T-helper 2 cell treated with Interferon-gamma antibody and Interleukin-4, amounts not matched to agents 5 μg/mL and 100 μg/mL, for 36 hours (primary cell): ENCODE measurements around the gene DRC7.
"Not testable (repeated sequence)": the region's sequence is repeated elsewhere in the genome, so short reads cannot be mapped to it uniquely, and the experiment has no call there.

Source experiments
- DNase-seq: peaks from one replicate; pipeline ENCODE4 v3.0.0; 2021; ENCODE audit warnings: low spot score
- H3K27ac Mint-ChIP-seq: one replicate; pipeline ENCODE4 v1.8.0; 2021; ENCODE audit warnings: mild to moderate bottlenecking, mixed read lengths
- H3K27me3 Mint-ChIP-seq: one replicate; pipeline ENCODE4 v1.8.0; 2021; ENCODE audit warnings: low read depth, mixed read lengths
- H3K36me3 Mint-ChIP-seq: one replicate; pipeline ENCODE4 v1.8.0; 2021; ENCODE audit warnings: low read depth, mixed read lengths
- H3K4me1 Mint-ChIP-seq: one replicate; pipeline ENCODE4 v1.8.0; 2021; ENCODE audit warnings: low read depth, mixed read lengths
- H3K4me3 Mint-ChIP-seq: one replicate; pipeline ENCODE4 v1.8.0; 2022; ENCODE audit warnings: mild to moderate bottlenecking, moderate library complexity, mixed read lengths
- H3K9me3 Mint-ChIP-seq: one replicate; pipeline ENCODE4 v1.8.0; 2021; ENCODE audit warnings: mixed read lengths

The DRC7 gene

DNA sequence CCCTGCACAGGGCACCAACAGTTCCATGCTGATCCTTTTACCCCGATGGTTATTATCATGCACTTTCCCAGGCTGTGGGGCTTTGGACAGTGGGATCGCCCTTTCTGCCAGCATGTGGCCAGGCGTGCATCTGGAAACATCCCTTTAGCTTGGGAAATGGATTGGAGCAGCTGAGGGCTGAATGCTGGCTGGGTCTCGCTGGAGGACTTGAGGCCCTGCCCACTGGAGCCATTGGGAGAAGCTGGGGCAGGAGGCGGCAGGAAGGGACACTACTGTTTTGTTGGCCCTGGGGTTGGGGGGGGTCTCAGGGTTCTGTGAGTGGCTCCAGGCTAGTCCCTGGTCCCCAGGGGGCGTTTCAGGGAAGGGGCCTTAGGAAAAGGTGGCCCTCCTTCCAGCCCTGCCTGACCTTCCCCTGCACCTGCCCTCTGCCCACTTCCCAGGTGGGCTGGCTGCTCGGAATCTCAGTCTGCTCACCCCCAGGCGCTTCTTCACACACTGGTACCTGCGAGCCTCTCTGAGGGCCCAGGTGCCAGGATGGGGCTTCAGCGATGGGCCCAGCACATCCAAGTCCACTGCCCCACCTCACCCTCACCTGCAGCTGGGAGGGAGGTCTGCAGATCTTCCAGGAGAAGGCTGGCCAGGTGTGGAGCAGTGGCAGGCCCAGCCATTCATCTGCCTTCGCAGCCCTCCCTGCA, 28.1 kb upstream of the DRC7 start:
- Mint-ChIP-seq H3K4me1 (no peaks in the 10 kb centered on the region), H3K36me3 (no peaks in the 10 kb centered on the region), H3K4me3 (no peak overlapping the region), H3K9me3 (no peaks in the 10 kb centered on the region), H3K27me3 (peaks cover 9% of the 10 kb centered on the region), H3K27ac (no peak overlapping the region)
- DNase-seq = no peak

DNA sequence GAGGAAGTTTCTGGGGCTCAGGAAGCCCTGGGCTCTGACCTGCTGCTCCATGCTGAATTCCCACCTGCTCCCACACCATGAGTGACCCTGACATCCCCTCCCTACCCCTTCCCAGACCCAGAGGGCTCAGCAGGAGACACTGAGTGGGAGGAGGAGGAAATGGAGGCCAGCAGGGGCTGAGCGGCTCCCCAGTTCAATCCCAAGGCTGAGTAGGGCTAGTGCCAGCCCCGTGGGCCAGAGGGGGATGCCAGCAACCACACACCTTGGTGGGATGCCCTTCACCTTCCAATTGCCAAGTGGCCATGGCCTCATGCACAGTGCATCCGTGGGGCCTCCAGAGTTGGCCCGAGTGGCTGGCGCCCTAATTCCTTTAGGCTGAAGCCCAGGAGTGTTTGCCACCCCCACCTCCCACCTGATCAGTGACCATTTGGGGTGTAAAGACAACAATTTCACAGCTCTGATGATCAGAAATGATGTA, 27.5 kb upstream of the DRC7 start:
- Mint-ChIP-seq H3K27me3 (peaks cover 12% of the 10 kb centered on the region), H3K4me1 (no peaks in the 10 kb centered on the region), H3K4me3 (no peak overlapping the region), H3K27ac (no peak overlapping the region), H3K9me3 (no peaks in the 10 kb centered on the region), H3K36me3 (no peaks in the 10 kb centered on the region)
- DNase-seq = no peak

DNA sequence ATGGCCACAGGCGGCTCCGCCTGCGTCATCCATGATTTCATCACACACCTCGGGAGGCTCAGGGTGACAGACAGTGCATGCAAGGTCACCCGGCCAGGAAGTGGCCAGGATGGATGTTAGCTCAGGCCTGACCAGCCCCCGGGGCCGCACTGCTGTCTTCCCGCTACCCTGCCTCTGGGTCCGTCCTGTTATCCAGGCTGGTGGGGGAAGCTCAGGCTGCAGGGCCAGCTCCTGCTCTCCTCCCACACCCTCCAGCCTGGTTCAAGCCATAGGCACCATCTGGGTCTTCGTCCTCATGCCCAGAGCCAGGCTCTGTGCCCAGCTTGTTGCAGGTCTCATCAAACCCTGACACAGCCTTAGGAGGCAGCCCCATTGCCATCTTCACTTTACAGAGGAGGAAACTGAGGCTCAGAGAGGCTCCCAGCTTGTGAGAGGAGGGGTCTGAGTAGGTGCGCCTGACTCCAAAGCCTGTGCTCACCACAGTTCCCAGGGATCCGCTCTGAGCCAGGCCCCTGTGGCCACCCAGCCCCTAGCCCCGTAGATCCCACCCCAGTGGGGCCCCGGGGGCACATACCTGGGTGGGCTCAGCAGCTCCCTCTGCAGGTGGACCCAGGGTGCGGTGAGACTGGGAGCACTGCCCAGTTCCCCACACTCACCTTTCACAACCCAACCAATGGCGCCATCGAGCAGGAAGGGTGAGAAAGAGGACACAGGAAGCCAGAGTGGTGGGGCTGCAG, 26.9 kb upstream of the DRC7 start:
- Mint-ChIP-seq H3K27me3 (peaks cover 14% of the 10 kb centered on the region), H3K36me3 (no peaks in the 10 kb centered on the region), H3K27ac (no peak overlapping the region), H3K4me1 (no peaks in the 10 kb centered on the region), H3K4me3 (no peak overlapping the region), H3K9me3 (no peaks in the 10 kb centered on the region)
- DNase-seq = no peak

- H3K4me3 Mint-ChIP-seq = no peak within 1 kb of the TSS
- no peak for DNase-seq
- no peaks in the 10 kb centered on the region for H3K9me3 Mint-ChIP-seq
- H3K4me1 Mint-ChIP-seq = no peaks in the 10 kb centered on the region
- no peak within 1 kb of the TSS for H3K27ac Mint-ChIP-seq
- H3K27me3 Mint-ChIP-seq = peaks cover 18% of the 10 kb centered on the region
- no peaks in the 10 kb centered on the region for H3K36me3 Mint-ChIP-seq
Observed at GRCh38 chr16:57668263-57668571, 26.4 kb upstream of the DRC7 start, which contains the start of gene ADGRG3. ADGRG3 (plus strand) TSS chr16:57668306; CDS start chr16:57668348, 42 bp downstream.

GRCh38 chr16:57668630-57669475, 25.8 kb upstream of the DRC7 start:
- H3K4me3 Mint-ChIP-seq = no peak overlapping the region
- no peak overlapping the region for H3K27ac Mint-ChIP-seq
- no peaks in the 10 kb centered on the region for H3K4me1 Mint-ChIP-seq
- H3K9me3 Mint-ChIP-seq = no peaks in the 10 kb centered on the region
- H3K36me3 Mint-ChIP-seq = no peaks in the 10 kb centered on the region
- DNase-seq = no peak
- peaks cover 22% of the 10 kb centered on the region for H3K27me3 Mint-ChIP-seq

DNA sequence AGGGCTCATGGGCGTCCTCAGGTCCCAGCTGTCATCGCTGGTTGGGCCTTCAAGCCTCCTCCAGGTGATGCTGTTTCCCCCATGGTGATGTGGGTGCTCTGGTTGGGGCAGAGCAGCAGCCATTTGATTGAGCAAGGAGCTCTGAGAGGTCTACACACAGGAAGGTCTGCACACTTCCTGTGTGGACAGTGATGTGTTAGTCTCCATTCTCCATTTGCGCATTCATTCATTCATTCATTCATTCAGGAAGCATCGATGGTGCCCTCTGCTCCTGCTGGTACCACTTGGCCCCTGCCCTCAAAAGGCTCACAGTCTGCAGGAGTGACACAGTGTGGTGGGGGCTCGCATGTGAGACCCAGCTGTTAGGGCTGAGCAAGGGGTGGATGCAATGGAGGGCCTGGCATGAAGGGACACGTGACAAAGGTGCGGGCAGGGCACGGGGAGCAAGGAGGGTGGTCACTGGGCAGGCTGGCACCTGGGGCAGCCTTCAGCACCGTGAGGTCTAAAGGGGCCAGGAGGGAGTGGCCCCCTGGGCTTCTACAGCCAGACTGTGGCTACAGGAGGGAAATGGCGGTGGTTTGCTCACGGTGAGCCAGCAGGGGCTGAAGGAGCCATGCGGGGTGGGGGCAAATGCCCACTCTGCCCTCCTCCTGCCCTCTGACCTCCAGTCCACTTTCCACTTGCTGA, 25.0 kb upstream of the DRC7 start:
- Mint-ChIP-seq H3K4me3 (no peak overlapping the region), H3K9me3 (no peaks in the 10 kb centered on the region), H3K36me3 (no peaks in the 10 kb centered on the region), H3K27me3 (peaks cover 24% of the 10 kb centered on the region), H3K27ac (no peak overlapping the region), H3K4me1 (no peaks in the 10 kb centered on the region)
- no peak for DNase-seq

DNA sequence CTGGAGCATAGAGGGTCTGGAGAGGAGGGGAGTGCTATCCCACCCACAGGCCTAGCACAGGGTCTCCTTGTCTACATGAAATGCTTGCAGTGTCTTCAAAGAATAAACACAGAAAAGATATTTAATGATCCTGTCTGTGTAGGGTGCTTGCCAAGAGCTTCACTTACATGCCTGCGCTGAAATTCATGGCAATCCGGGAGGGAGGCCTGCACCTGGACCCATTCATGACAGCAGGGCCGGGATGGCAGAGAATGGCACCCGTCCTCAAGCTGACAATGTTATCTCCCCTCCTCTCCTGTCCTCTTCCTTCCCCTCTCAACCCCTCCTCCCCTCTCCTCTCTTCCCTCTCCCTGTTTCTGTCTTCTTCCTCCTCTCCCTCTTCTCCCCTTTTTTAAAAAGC, 24.4 kb upstream of the DRC7 start:
- H3K27me3 Mint-ChIP-seq = peaks cover 24% of the 10 kb centered on the region
- H3K4me3 Mint-ChIP-seq = no peak overlapping the region
- no peak for DNase-seq
- no peaks in the 10 kb centered on the region for H3K4me1 Mint-ChIP-seq
- no peaks in the 10 kb centered on the region for H3K36me3 Mint-ChIP-seq
- no peaks in the 10 kb centered on the region for H3K9me3 Mint-ChIP-seq
- H3K27ac Mint-ChIP-seq = no peak overlapping the region

GRCh38 chr16:57671451-57671850, 23.2 kb upstream of the DRC7 start:
- DNase-seq, H3K27ac Mint-ChIP-seq, H3K36me3 Mint-ChIP-seq, H3K4me1 Mint-ChIP-seq, H3K4me3 Mint-ChIP-seq, H3K9me3 Mint-ChIP-seq: not testable (repeated sequence)
- H3K27me3 Mint-ChIP-seq = peaks cover 24% of the 10 kb centered on the region

DNA sequence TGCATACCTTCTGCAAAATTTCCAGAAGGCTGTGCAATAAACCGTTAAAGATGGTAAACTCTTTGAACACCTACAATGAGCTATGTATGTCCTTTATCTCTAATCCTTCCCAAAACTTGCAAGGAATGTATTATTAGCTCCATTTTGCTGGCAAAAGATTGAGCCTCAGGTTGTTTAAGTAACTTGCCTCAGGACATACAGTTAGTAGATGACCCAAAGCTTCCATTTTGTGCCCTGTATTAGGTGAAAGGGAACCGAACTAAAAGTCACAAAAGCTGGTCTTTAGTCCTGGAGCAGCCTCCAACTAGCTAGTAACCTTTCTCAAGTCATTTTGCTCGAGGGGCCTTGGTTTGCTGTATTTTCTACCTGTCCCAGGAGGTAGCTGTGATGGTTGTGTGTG, 22.2 kb upstream of the DRC7 start:
- no peaks in the 10 kb centered on the region for H3K4me1 Mint-ChIP-seq
- H3K36me3 Mint-ChIP-seq = no peaks in the 10 kb centered on the region
- no peak for DNase-seq
- no peak overlapping the region for H3K27ac Mint-ChIP-seq
- no peaks in the 10 kb centered on the region for H3K9me3 Mint-ChIP-seq
- peaks cover 28% of the 10 kb centered on the region for H3K27me3 Mint-ChIP-seq
- no peak overlapping the region for H3K4me3 Mint-ChIP-seq

DNA sequence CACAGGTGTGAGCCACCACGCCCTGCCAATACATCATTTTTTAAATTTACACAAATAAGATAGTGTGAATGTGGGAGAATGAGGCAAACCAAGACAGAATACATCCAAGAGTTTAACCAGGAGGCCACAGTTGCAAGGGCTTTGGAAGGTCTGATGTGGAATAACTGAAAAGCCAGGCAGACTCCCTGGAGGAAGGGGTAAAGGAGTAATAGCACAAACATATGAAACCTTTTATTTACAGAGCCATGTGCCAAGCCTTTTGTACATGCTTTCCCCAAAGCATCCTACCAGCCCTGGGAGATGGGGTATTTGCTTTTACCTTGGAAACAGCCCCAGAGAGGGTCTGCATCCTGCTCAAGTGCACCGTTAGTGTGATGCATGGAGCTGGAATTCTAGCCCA, 21.8 kb upstream of the DRC7 start:
- Mint-ChIP-seq H3K27me3 (peaks cover 30% of the 10 kb centered on the region), H3K27ac (no peak overlapping the region)

GRCh38 chr16:57675741-57676551, 18.7 kb upstream of the DRC7 start:
- H3K27ac Mint-ChIP-seq = no peak overlapping the region
- no peaks in the 10 kb centered on the region for H3K9me3 Mint-ChIP-seq
- no peak overlapping the region for H3K4me3 Mint-ChIP-seq
- peaks cover 23% of the 10 kb centered on the region for H3K27me3 Mint-ChIP-seq
- DNase-seq = no peak
- H3K4me1 Mint-ChIP-seq = no peaks in the 10 kb centered on the region
- H3K36me3 Mint-ChIP-seq = no peaks in the 10 kb centered on the region

More for the DNA sequence above, 21.8 kb upstream of the DRC7 start:
- Mint-ChIP-seq H3K9me3 (no peaks in the 10 kb centered on the region), H3K36me3 (no peaks in the 10 kb centered on the region), H3K4me1 (no peaks in the 10 kb centered on the region), H3K4me3 (no peak overlapping the region)
- no peak for DNase-seq

DNA sequence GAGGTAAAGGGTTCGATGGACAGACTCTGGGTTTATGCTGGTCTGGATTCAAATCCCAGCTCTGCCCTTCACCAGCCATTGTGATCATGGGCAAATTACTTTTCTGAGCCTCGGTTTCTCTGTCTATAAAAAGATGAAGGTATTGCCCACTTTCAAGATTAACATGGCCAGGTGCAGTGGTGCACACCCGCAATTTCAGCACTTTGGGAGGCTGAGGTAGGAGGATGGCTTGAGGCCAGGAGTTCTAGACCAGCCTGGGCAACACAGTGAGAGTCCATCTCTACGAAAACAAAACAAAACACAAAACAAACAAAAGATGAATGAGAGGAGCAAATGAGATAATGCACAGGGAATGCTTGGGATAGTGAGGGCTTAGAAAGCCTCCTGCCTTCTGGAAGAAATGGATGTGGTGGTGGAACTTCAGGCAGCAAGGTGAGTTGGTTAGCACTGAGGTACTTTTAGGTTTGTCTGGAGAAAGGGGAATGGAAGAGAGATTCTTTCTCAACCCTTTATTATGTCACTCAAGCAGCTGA, 18.0 kb upstream of the DRC7 start:
- Mint-ChIP-seq H3K27ac (no peak overlapping the region), H3K9me3 (no peaks in the 10 kb centered on the region), H3K4me1 (no peaks in the 10 kb centered on the region), H3K4me3 (no peak overlapping the region), H3K27me3 (peaks cover 19% of the 10 kb centered on the region), H3K36me3 (no peaks in the 10 kb centered on the region)
- DNase-seq = no peak
